Activated CD4-positive, alpha-beta T cell treated with anti-CD3 and anti-CD28 coated beads, Interleukin-10, Interleukin-2, amounts not matched to agents 100 ng/mL and 50 ng/mL, durations not matched to agents 16 hours and 8 hours (primary cell): ENCODE results near the gene SORCS2.

Source experiments
- DNase-seq: peaks from one replicate; pipeline ENCODE4 v3.0.0-alpha.2; 2020

SORCS2 gene

DNA sequence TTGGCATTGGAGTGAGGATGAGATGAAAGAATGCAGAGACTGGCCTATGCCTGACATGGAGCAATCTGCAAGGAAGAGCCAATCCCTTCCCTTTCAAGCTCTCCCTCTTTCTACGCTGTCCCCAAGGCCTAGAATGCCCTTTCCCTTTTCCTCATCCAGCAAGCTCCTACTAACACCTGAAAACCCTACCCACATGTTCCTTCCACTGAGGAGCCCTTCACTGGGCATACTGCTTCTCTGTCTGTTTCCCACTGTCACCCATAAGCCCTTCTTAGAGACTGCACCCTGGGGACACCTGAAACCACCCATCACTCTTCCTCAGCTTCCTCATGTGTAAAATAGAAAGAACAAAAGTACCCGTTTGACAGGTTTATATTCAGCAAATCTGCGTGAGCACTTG lies 492.0 kb downstream of the SORCS2 start:
- DNase-seq: peak; percentile 49

- DNase-seq: no peak
Measured at GRCh38 chr4:7686070-7686870, 493.9 kb downstream of the SORCS2 start.

- no peak for DNase-seq
Measured at GRCh38 chr4:7687006-7687405, 494.7 kb downstream of the SORCS2 start.

DNA sequence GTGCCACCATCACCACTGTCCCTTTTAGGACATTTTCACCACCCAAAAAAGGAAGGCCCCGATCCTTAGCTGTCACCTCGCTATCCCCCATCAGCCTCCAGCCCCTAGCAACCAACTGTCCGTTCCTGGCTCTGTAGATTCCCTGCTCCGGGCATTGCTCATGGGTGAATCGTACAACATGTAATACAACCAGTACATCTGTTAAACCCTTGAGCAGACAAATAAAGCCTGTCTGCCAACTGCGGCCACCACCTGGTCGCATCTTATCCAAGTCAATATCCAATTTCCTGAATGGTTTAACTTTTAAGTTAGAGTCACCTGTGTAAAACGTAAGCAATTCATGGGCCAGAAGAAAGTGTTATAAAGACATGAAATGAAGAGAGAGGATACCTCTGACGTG lies 495.5 kb downstream of the SORCS2 start:
- DNase-seq: no peak

- no peak for DNase-seq
Measured at GRCh38 chr4:7689773-7690693, 497.7 kb downstream of the SORCS2 start.

DNA sequence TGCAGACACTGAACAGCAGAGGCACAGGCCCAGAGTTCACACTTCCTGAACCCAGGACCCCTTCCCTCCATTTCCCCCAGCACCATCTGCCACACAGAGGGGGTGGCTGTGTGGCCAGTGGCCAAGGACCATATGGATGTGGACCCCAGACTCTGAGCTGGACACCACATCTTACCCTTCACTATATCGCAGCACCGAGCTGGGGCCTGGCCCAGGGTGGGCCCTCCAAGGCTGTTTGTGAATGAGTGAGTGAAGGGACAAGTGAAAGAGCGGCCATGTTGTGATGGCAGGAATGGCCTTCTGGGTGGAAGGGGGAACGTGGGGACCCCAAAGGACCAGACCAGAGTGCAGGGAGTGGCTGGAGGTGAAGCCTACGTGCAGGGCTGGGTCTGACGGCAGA lies 498.7 kb downstream of the SORCS2 start:
- DNase-seq: no peak

DNA sequence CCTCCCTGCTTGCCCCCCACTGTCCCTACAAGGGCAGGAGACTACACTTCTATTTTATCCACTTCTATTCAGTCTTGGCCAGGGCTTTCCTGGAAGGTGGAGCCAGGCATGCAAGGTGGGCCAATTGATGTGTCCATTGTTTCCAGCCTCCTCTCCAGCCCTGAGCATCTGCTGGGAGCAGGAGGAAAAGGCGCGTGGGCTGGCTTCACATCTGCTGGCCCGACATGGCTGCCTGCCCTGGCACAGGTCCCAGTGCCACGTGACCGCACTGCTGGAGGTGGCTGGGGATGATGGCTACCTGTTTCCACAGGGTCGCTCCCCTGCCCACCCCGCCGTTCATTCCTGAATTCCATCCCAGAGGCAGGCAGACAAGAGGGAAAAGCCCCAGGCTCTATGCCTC lies 499.6 kb downstream of the SORCS2 start:
- no peak for DNase-seq

GRCh38 chr4:7692451-7693236 lies 500.3 kb downstream of the SORCS2 start:
- DNase-seq: no peak

DNA sequence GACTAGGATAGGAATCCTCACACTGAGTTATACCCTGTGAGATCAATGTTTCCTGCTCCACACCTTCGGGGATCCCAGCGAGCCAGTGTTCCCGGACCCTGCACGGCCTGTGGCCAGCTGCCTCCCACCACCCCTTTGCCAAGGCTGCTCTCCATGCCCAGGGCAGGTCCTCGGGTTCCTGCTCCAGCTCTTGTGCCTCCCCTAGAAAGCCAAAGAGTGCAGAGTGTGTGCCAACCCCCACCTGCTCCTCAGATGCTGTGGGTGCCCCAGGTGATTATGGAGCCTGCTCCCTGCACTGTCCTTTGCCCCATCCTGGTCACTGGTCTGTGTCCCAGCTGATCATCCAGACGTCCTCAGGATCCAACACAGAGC lies 500.9 kb downstream of the SORCS2 start:
- DNase-seq: no peak

GRCh38 chr4:7693711-7694110 lies 501.4 kb downstream of the SORCS2 start:
- DNase-seq: no peak

- no peak for DNase-seq
Measured at GRCh38 chr4:7694324-7694723, 502.0 kb downstream of the SORCS2 start.

GRCh38 chr4:7697343-7697742 lies 505.0 kb downstream of the SORCS2 start:
- DNase-seq: no peak

DNA sequence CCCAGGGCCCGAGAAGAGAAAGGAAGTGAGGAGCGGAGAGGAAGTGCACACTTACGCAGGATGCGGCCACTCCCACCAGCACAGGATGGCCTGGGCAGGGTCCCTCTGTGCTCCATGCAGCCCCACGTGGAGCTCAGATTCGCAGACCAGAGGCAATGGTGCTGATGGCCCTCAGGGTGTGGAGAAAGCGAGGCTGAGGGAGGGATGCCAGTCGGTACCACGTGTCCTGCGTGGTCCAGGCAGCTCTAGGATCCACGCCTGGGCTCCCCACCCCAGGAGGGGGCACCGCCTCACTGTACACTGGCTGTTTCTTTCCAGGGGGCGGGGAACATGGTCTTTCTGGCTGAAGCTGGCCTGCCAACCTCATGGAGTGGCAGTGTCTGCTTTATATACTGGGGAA lies 505.5 kb downstream of the SORCS2 start:
- DNase-seq: no peak

- DNase-seq: no peak
Measured at GRCh38 chr4:7698584-7698983, 506.2 kb downstream of the SORCS2 start.

- DNase-seq: no peak
Measured at GRCh38 chr4:7699031-7699430, 506.7 kb downstream of the SORCS2 start.

DNA sequence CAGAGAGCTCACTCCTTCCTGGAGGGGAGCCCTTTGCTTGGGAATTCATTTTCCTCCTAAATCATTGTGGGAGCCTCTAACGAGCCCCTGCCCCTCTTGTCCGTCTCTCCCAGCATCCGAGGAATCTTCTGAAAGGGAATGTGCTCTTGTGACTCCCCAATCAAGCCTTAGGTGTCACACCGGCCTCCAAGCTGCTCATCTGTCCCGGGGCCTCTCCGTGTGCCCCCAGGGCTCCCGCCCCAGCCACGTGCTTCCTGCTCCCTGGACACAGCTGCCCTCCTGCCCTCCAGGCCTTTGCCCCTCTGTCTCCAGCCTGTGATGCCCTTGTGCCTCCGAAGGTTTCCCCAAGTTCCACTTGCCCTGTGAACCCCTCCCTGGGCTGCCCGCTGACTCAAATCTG lies 507.5 kb downstream of the SORCS2 start:
- DNase-seq: no peak

GRCh38 chr4:7700665-7701064 lies 508.3 kb downstream of the SORCS2 start:
- no peak for DNase-seq

GRCh38 chr4:7701866-7702649 lies 509.7 kb downstream of the SORCS2 start:
- DNase-seq: no peak

- no peak for DNase-seq
Measured at GRCh38 chr4:7703688-7704087, 511.4 kb downstream of the SORCS2 start.

GRCh38 chr4:7704091-7704490 lies 511.8 kb downstream of the SORCS2 start:
- no peak for DNase-seq

DNA sequence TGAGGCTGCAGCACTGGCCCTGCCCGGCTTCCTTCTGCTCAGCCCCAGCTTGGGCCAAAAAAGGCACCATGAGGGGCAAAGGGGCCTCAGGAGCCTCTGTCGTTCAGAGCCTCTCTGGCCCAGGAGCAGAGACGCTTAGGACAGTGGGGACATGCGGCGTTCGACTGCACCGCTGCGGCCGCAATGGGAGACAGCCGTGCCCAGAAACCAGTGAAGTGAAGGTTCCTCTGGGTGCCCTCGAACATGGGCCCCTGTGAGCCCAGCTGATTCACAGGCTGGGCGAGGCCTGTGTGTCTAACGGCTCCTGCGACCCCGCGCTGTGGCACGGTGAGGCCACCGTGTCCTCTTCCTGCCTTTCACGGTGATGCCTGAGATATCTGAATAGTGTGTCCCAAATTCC lies 512.3 kb downstream of the SORCS2 start:
- no peak for DNase-seq

DNA sequence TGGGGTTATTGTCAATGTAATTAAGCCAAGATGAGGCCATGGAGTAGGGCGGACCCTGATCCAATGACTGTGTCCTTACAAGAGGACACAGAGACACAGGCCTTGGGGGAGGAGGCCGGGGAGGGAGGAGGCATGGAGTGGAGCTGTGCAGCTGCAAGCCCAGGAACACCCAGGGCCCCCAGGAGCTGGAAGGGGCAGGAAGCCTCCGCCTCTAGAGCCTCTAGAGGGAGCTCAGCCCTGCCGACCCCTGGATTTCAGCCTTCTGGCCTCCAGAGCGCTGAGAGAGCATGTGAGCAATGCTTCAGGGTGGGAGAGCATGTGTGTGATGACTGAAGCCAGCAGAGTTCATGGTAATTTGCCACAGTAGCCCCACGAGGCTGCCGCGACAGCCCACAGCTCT lies 512.7 kb downstream of the SORCS2 start:
- DNase-seq: no peak

- DNase-seq: no peak
Measured at GRCh38 chr4:7705593-7705992, 513.3 kb downstream of the SORCS2 start.
